ENCODE data around the gene LMBR1L. TPM values are rescaled to one million over a fixed set of nuclear protein-coding genes. Genes with fewer than 3 reads are reported as not detected.
"Not testable (repeated sequence)": the region's sequence is repeated elsewhere in the genome, so short reads cannot be mapped to it uniquely, and the experiment has no call there.

The LMBR1L gene
- total RNA-seq, 1 donor = 133 TPM

DNA sequence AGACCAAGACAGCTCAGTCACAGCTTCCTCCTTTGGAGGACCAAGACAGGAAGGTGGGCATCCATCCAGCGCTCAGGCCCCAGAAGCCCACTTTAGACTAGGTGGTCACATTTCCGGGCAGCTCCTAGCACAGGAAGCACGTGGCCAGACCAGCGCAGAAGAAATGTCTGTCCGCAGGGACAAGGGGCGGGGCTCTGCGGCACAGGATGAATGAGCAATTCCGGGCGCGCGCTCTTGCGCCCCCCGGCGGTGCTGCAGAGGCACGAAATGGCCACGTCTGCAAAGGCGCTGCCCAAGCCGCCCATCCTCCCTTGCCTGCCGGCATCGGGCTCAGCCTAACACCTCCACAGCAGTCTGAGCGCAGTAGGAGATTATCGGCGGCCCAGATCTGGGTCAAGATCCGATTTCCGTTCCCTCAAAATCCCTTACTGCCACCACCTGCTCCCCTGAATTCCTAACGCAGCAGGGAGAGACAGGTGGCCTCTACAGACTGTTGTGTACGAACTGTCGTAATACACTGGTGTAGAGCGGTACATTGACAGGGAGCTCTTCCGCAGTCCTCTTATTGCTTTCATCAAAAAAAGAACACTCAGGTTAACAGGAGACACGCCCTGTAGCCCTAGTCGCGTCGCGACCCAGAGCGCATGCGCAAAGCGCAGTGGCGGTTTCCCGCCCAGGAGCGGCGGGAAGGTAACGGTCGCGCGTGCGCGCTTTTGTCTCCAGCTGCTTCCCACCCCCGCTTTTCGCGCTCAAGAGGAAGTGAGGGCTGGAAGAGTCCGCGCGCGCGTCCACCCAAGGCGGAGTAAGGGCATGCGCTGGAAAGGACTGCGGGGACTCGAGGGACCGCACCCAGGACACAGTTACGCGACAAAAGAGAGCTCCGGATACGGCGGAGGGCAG, 19.8 kb upstream of the LMBR1L start:
- Histone ChIP-seq H3K4me1 (ENCODE audit: insufficient read depth, low read length) (peaks cover 33% of the 10 kb centered on the region), H3K9me3 (ENCODE audit: low read depth, low read length) (no peaks in the 10 kb centered on the region), H3K4me3 (ENCODE audit: low read length) (peak overlapping the region; percentile 96), H3K27me3 (ENCODE audit: insufficient read depth, low read length) (no peaks in the 10 kb centered on the region)

DNA sequence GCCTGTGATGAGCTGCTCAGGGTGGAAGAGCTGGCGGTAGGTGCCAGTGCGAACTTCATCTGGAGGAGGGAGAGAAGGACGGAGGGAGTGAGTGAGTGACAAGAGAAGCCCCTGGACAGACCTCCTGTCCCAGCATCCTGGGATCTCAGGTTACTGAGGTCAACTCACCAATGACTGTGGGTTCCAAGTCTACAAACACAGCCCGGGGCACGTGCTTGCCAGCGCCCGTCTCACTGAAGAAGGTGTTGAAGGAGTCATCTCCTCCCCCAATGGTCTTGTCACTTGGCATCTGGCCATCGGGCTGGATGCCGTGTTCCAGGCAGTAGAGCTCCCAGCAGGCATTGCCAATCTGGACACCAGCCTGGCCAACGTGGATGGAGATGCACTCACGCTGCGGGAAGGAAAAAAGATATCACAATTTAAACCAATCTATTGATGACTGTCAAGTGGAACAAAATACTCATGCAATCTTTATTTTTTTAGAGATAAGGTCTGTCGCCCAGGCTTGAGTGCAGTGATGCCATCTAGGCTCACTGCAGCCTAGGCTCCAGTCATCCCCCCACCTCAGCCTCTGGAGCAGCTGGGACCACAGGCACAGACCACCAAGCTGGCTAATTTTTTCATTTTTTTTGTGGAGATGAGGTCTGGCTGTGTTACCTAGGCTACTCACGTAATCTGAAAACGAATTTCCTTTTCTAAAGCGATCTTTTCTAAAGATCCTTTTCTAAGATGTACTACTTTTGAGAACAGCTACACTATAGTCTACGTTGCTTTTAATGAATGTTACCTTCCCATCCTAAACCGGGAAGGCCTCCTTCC, 18.9 kb upstream of the LMBR1L start:
- peak overlapping the region; percentile 96 for H3K4me3 ChIP-seq (ENCODE audit: low read length)
- peaks cover 33% of the 10 kb centered on the region for H3K4me1 ChIP-seq (ENCODE audit: insufficient read depth, low read length)
- H3K9me3 ChIP-seq (ENCODE audit: low read depth, low read length) = no peaks in the 10 kb centered on the region
- no peaks in the 10 kb centered on the region for H3K27me3 ChIP-seq (ENCODE audit: insufficient read depth, low read length)

GRCh38 chr12:49127971-49128370, 17.3 kb upstream of the LMBR1L start:
- not testable (repeated sequence) for H3K9me3 ChIP-seq (ENCODE audit: low read depth, low read length); H3K27me3 ChIP-seq (ENCODE audit: insufficient read depth, low read length); H3K4me3 ChIP-seq (ENCODE audit: low read length)
- H3K4me1 ChIP-seq (ENCODE audit: insufficient read depth, low read length) = peaks cover 27% of the 10 kb centered on the region

- Histone ChIP-seq H3K4me1 (ENCODE audit: insufficient read depth, low read length) (peaks cover 20% of the 10 kb centered on the region), H3K9me3 (ENCODE audit: low read depth, low read length) (no peaks in the 10 kb centered on the region), H3K27me3 (ENCODE audit: insufficient read depth, low read length) (no peaks in the 10 kb centered on the region), H3K4me3 (ENCODE audit: low read length) (no peak overlapping the region)
These were observed 16.5 kb upstream of the LMBR1L start for GRCh38 chr12:49126852-49127763.

DNA sequence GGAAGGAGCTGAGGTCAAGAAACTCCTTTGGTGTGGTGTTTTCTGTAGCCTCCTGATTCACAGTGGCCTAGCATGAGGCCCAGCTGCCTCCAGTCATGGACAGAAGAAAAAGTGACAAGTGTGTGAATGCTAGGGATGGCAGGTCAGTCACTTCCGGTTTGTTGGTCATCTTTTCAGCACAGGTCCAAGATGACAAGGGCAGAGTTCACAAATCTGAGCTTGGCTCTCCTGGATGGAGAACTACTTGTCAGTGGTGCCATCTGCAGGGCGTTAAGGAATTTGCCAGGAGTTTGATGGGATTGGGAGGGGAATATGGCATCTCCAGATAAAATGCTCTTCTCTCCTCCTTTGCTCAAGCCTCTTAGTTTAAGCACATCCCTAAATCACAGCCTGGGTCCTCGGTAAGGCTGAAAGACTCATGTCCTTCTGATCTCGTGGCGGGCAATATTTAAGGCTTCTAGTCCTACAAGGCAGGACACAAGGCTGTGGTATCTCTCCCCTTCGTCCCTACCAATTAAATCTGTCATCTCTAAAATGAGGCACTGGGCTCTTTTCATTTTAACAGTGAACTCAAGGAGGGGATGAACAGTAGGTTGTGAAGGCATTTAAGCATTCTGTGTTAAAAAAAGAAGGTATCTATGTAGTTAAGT, 10.5 kb upstream of the LMBR1L start:
- no peaks in the 10 kb centered on the region for H3K9me3 ChIP-seq (ENCODE audit: low read depth, low read length)

GRCh38 chr12:49111206-49111605, 559 bp upstream of the LMBR1L start:
- Histone ChIP-seq H3K4me1 (ENCODE audit: insufficient read depth, low read length) (peaks cover 36% of the 10 kb centered on the region), H3K27me3 (ENCODE audit: insufficient read depth, low read length) (no peaks in the 10 kb centered on the region), H3K4me3 (ENCODE audit: low read length) (peak overlapping the region; percentile 82), H3K9me3 (ENCODE audit: low read depth, low read length) (no peaks in the 10 kb centered on the region)

More for the DNA sequence above, 10.5 kb upstream of the LMBR1L start:
- Histone ChIP-seq H3K4me1 (ENCODE audit: insufficient read depth, low read length) (no peaks in the 10 kb centered on the region), H3K27me3 (ENCODE audit: insufficient read depth, low read length) (no peaks in the 10 kb centered on the region), H3K4me3 (ENCODE audit: low read length) (no peak overlapping the region)

GRCh38 chr12:49109641-49110463, 795 bp downstream of the LMBR1L start:
- no peaks in the 10 kb centered on the region for H3K27me3 ChIP-seq (ENCODE audit: insufficient read depth, low read length)
- peak overlapping the region; percentile 82 for H3K4me3 ChIP-seq (ENCODE audit: low read length)
- no peaks in the 10 kb centered on the region for H3K9me3 ChIP-seq (ENCODE audit: low read depth, low read length)
- H3K4me1 ChIP-seq (ENCODE audit: insufficient read depth, low read length) = peaks cover 50% of the 10 kb centered on the region

- H3K4me3 ChIP-seq (ENCODE audit: low read length) = peak overlapping the region; percentile 82
These were observed 1.7 kb downstream of the LMBR1L start for GRCh38 chr12:49108958-49109404.

DNA sequence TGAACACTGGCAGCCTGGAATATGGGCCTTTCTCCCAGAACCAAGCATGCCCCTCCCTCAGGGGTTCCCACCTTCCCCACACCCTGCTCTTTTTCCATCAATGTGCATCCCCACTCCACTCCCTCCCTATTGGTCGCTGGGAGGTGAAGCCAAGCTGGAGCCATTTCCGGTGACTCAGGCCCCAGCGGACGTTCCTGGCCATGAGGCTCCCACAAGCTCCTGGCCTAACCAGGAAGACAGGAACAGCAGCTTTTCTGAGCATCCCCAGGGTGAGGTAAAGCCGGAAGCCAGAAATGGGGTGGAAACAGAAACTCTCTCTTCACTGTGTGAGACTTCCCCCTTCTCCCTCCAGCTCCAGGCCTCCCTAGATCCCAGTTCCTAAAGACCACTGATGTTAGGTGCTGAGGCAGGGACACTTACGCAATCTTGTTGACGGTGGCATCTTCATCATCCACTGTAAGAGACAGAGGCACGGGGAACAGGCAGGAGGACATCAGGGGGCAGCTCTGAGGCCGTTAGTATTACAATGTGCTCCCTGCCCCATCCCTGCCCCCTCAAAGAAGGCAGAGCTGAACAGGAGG, 5.1 kb downstream of the LMBR1L start:
- no peaks in the 10 kb centered on the region for H3K9me3 ChIP-seq (ENCODE audit: low read depth, low read length)
- no peak overlapping the region for H3K4me3 ChIP-seq (ENCODE audit: low read length)
- no peaks in the 10 kb centered on the region for H3K27me3 ChIP-seq (ENCODE audit: insufficient read depth, low read length)
- peaks cover 52% of the 10 kb centered on the region for H3K4me1 ChIP-seq (ENCODE audit: insufficient read depth, low read length)

More at GRCh38 chr12:49108958-49109404, 1.7 kb downstream of the LMBR1L start:
- Histone ChIP-seq H3K9me3 (ENCODE audit: low read depth, low read length) (no peaks in the 10 kb centered on the region), H3K27me3 (ENCODE audit: insufficient read depth, low read length) (no peaks in the 10 kb centered on the region), H3K4me1 (ENCODE audit: insufficient read depth, low read length) (peaks cover 58% of the 10 kb centered on the region)

DNA sequence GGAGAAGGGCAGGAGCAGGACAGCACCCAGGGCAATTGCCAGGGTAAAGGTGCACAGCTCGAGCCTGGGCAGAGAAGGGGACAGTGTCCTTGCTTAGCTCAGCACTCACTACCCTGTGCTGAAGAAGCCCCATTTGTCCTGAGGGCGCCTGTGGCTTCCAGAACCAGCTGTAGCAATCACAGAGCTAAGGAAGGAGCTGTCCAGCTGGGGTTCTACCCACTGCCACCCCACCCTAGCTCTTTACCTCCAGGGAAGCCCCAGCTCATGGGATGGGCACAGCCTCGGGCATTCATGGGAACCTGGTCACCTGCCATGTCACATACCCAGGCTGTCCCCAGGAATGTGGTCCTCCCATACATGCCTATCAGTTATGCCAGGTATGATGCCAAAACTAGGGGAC, 5.8 kb downstream of the LMBR1L start:
- H3K9me3 ChIP-seq (ENCODE audit: low read depth, low read length) = no peaks in the 10 kb centered on the region
- H3K4me1 ChIP-seq (ENCODE audit: insufficient read depth, low read length) = peaks cover 51% of the 10 kb centered on the region
- no peak overlapping the region for H3K4me3 ChIP-seq (ENCODE audit: low read length)
- H3K27me3 ChIP-seq (ENCODE audit: insufficient read depth, low read length) = no peaks in the 10 kb centered on the region

- H3K9me3 ChIP-seq (ENCODE audit: low read depth, low read length) = no peaks in the 10 kb centered on the region
- H3K27me3 ChIP-seq (ENCODE audit: insufficient read depth, low read length) = peaks cover 3% of the 10 kb centered on the region
These were observed 10.3 kb downstream of the LMBR1L start for GRCh38 chr12:49100380-49100779.

DNA sequence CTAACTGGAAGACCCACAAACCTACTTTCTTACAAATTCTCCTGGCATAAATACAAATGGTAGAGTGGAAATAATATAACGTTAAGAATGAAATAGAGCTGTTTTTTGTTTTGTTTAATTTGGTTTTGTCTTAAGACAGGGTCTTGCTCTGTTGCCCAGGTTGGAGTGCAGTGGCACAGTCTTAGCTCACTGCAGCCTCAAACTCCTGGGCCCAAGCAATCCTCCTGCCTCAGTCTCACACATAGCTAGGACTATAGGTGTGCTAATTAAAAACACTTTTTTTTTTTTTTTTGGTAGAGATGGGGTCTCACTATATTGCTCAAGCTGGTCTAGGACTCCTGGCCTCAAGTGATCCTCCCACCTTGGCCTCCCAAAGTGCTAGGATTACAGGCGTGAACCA, 11.9 kb downstream of the LMBR1L start:
- Histone ChIP-seq H3K9me3 (ENCODE audit: low read depth, low read length) (no peaks in the 10 kb centered on the region), H3K4me3 (ENCODE audit: low read length) (no peak overlapping the region), H3K27me3 (ENCODE audit: insufficient read depth, low read length) (peaks cover 19% of the 10 kb centered on the region), H3K4me1 (ENCODE audit: insufficient read depth, low read length) (peaks cover 9% of the 10 kb centered on the region)

More at GRCh38 chr12:49100380-49100779, 10.3 kb downstream of the LMBR1L start:
- Histone ChIP-seq H3K4me1 (ENCODE audit: insufficient read depth, low read length) (peaks cover 15% of the 10 kb centered on the region), H3K4me3 (ENCODE audit: low read length) (no peak overlapping the region)

GRCh38 chr12:49098035-49098451, 12.6 kb downstream of the LMBR1L start:
- Histone ChIP-seq H3K4me3 (ENCODE audit: low read length) (no peak overlapping the region), H3K4me1 (ENCODE audit: insufficient read depth, low read length) (peaks cover 12% of the 10 kb centered on the region), H3K27me3 (ENCODE audit: insufficient read depth, low read length) (peaks cover 26% of the 10 kb centered on the region), H3K9me3 (ENCODE audit: low read depth, low read length) (no peaks in the 10 kb centered on the region)

Measured in mononuclear cell (primary cell).